Stomach (tissue), 9 donors: ENCODE data around the gene RHBDL1. TPM values are rescaled to one million over a fixed set of nuclear protein-coding genes. Genes with fewer than 3 reads are reported as not detected.
A peak's percentile ranks its signal among the peaks of the same experiment; 100 is the strongest.
"Not testable (repeated sequence)": the region's sequence is repeated elsewhere in the genome, so short reads cannot be mapped to it uniquely, and the experiment has no call there.

Experiments
- DNase-seq, 2 donors: peaks; one replicate each; pipeline versions ENCODE4 v3.0.0 to v3.0.0-alpha.2; 2013 to 2019
- H3K27ac ChIP-seq, 5 donors: fragments of 200-600 bp in 4 of 5; sonication (generic) in 4 of 5; one replicate each; pipeline ENCODE4 v1.5.1; 2013 to 2019; ENCODE audit warnings: mild to moderate bottlenecking in 1 of 5, moderate library complexity in 1 of 5
- H3K27me3 ChIP-seq, 3 donors: fragments of 200-600 bp; sonication (generic); one replicate each; pipeline ENCODE4 v1.5.1; 2017 to 2019; ENCODE audit warnings: mixed run types in 1 of 3
- H3K36me3 ChIP-seq, 4 donors: fragments of 200-600 bp; sonication (generic); 1 replicate in 3 of 4; 2 replicates in 1 of 4; pipeline ENCODE4 v1.5.1; 2016 to 2019
- H3K4me1 ChIP-seq, 4 donors: fragments of 200-600 bp; sonication (generic); one replicate each; pipeline ENCODE4 v1.5.1; 2016 to 2019
- H3K4me3 ChIP-seq, 4 donors: fragments of 200-600 bp; sonication (generic) in 3 of 4; one replicate each; pipeline ENCODE4 v1.5.1; 2016 to 2019; ENCODE audit warnings: mild to moderate bottlenecking in 1 of 4
- H3K9me3 ChIP-seq, 4 donors: fragments of 200-600 bp; sonication (generic); one replicate each; pipeline ENCODE4 v1.5.1; 2016 to 2019
- CTCF ChIP-seq, 7 experiments: fragments of 450-650 bp in 4 of 7; fragments of 200-600 bp in 3 of 7; sonication (generic) in 3 of 7; IDR thresholded peaks; one replicate each; pipeline ENCODE4 v1.5.1; 2016 to 2019; ENCODE audit warnings: antibody characterized with exemption in 7 of 7, control low read depth in 2 of 7, mild to moderate bottlenecking in 1 of 7
- EP300 ChIP-seq: sonication (generic); formaldehyde crosslinking; IDR thresholded peaks from one replicate; pipeline ENCODE4 v1.6.1; 2017; ENCODE audit warnings: antibody characterized with exemption
- POLR2A ChIP-seq, 4 donors: fragments of 450-650 bp; IDR thresholded peaks; one replicate each; pipeline ENCODE4 v1.6.1; 2016; ENCODE audit warnings: antibody characterized with exemption in 4 of 4, control low read depth in 2 of 4, mild to moderate bottlenecking in 1 of 4, moderate library complexity in 1 of 4
- POLR2AphosphoS5 ChIP-seq, 3 donors: sonication (generic); formaldehyde crosslinking; IDR thresholded peaks; one replicate each; pipeline ENCODE4 v1.6.1; 2016; ENCODE audit warnings: antibody characterized with exemption in 3 of 3
- WGBS, 5 donors: extraction: QIAGEN DNeasy Blood & Tissue Kit in 3 of 5; methylation state at CpG; one replicate each; pipeline versions ENCODE4 v1.1.5 to v1.1.7; 2013 to 2018; 5-methylcytosine and 5-hydroxymethylcytosine counted together
- intact Hi-C: fragments of 100-400 bp; cut with DNase I; formaldehyde crosslinking; loops from one replicate; pipeline ENCODE4 v1.15.1; 2023; ENCODE audit warnings: low total_unique reads
- polyA plus RNA-seq, 3 donors: library from polyadenylated mRNA; stranded (reverse); fragments of 200-250 nt; gene quantifications; one replicate each; pipeline ENCODE4 v1.2.3, GENCODE V29; 2013
- total RNA-seq, 5 donors: library from RNA; depleted of rRNA; stranded (reverse); fragments of >200 nt; gene quantifications; one replicate each; pipeline versions ENCODE4 v1.1.0 to v1.2.3, GENCODE V29; 2014 to 2016
- donor health status: healthy with polysubstance abuse.
- donor health status: Bipolar disorder and iron deficiency.
- donor health status: healthy.

Gene RHBDL1
- total and polyA plus RNA-seq, 8 donors: 1.3 to 48.7 (median 3.3) TPM; not detected in 3

GRCh38 chr16:686459-687260 lies 11.2 kb downstream of the RHBDL1 start:
- intact Hi-C loops: no loop called here
- Histone ChIP-seq H3K27ac (no peak overlapping the region), H3K4me1 (peaks cover 53 to 80% (median 73%) of the 10 kb centered on the region in 4 donors), H3K4me3 (no peak overlapping the region), H3K36me3 (peaks cover 27 to 49% (median 36%) of the 10 kb centered on the region in 4 donors), H3K9me3 (no peaks in the 10 kb centered on the region), H3K27me3 (peaks cover 0 to 6% (median 0%) of the 10 kb centered on the region in 3 donors)
- no peak for TF ChIP-seq POLR2AphosphoS5 (IDR thresholded peaks at IDR 0.05)
- no peak for TF ChIP-seq POLR2A (IDR thresholded peaks at IDR 0.05)
- no peak for TF ChIP-seq EP300
- TF ChIP-seq CTCF (IDR thresholded peaks at IDR 0.05): no peak
- DNase-seq: no peak
- WGBS, 5 donors: 91 to 94% (median 93%) methylated on average over 48 to 51 of the region's 51 CpGs; no CpG with 5 or more reads in 1 of the 5 donors

GRCh38 chr16:687499-687898 lies 12.0 kb downstream of the RHBDL1 start:
- peaks cover 19 to 41% (median 28%) of the 10 kb centered on the region in 4 donors for H3K36me3 ChIP-seq
- peaks cover 45 to 72% (median 65%) of the 10 kb centered on the region in 4 donors for H3K4me1 ChIP-seq
- TF ChIP-seq EP300: no peak
- TF ChIP-seq CTCF (IDR thresholded peaks at IDR 0.05): no peak
- TF ChIP-seq POLR2A (IDR thresholded peaks at IDR 0.05): no peak
- TF ChIP-seq POLR2AphosphoS5 (IDR thresholded peaks at IDR 0.05): no peak
- 88 to 93% (median 91%) methylated on average over 16 to 19 of the region's 19 CpGs for WGBS, 5 donors
- H3K4me3 ChIP-seq: no peak overlapping the region
- DNase-seq: no peak
- H3K27ac ChIP-seq: no peak overlapping the region
- intact Hi-C loops: no loop called here
- peaks cover 0 to 14% (median 0%) of the 10 kb centered on the region in 3 donors for H3K27me3 ChIP-seq
- no peaks in the 10 kb centered on the region for H3K9me3 ChIP-seq

- Histone ChIP-seq H3K4me3 (peak overlapping the region; percentile 82 to 98 (median 88)), H3K27me3 (peaks cover 6 to 32% (median 18%) of the 10 kb centered on the region in 3 donors), H3K9me3 (no peaks in the 10 kb centered on the region), H3K4me1 (peaks cover 36 to 66% (median 58%) of the 10 kb centered on the region in 4 donors), H3K27ac (peak overlapping the region in 4 of 5 donors; percentile 84 to 92 (median 90)), H3K36me3 (peaks cover 10 to 32% (median 20%) of the 10 kb centered on the region in 4 donors)
- TF ChIP-seq POLR2AphosphoS5 (IDR thresholded peaks at IDR 0.05) (no peak), CTCF (IDR thresholded peaks at IDR 0.05) (no peak), POLR2A (IDR thresholded peaks at IDR 0.05) (no peak), EP300 (no peak)
- intact Hi-C loops: no loop called here
- WGBS, 5 donors: 76 to 85% (median 82%) methylated on average over 26 of the region's 26 CpGs
- DNase-seq: no peak
Measured at GRCh38 chr16:689175-689897, 13.9 kb downstream of the RHBDL1 start.

GRCh38 chr16:691242-691641 lies 15.8 kb downstream of the RHBDL1 start:
- H3K27me3 ChIP-seq: peaks cover 11 to 52% (median 37%) of the 10 kb centered on the region in 3 donors
- H3K4me3 ChIP-seq, H3K27ac ChIP-seq, intact Hi-C loops, H3K9me3 ChIP-seq, DNase-seq: not testable (repeated sequence)
- H3K4me1 ChIP-seq: peaks cover 45 to 67% (median 57%) of the 10 kb centered on the region in 4 donors
- 80 to 86% (median 84%) methylated on average over 16 of the region's 16 CpGs for WGBS, 5 donors
- H3K36me3 ChIP-seq: peaks cover 10 to 19% (median 17%) of the 10 kb centered on the region in 4 donors
